SK-N-SH (cell line): Measurements from ENCODE around the gene SLC5A9.

ENCODE experiments used
- CHD2 ChIP-seq: fragments of 150-350 bp; IDR thresholded peaks from 2 replicates; pipeline ENCODE4 v1.6.1; 2018; ENCODE audit warnings: low read length; ENCODE audit not compliant: partially characterized antibody
- REST ChIP-seq: IDR thresholded peaks from 2 replicates; pipeline ENCODE4 v1.6.1; 2012; ENCODE audit warnings: mild to moderate bottlenecking, low read depth, low read length, moderate library complexity

GRCh38 chr1:48254254-48254653, 31.7 kb downstream of the SLC5A9 start:
- TF ChIP-seq REST, result no peak
- TF ChIP-seq CHD2, result no peak
